ENCODE measurements around the gene CAPN5.

DNA sequence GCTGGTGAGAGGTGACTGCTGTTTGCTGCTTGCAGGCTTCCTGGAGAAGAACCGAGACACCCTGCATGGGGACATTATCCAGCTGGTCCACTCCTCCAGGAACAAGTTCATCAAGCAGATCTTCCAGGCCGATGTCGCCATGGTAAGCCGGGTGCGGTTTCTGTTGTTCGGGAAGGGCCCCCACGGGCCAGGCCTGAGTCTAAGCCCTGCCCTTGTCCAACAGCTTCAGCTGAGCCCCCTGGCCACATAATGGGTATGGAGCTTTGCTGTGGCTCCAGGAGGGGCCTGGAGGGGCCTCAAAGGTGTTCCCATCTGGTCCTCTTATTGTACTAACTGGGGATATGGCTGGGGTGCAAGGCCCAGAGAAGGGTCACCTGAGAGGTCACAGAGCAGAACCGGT, 99.2 kb downstream of the CAPN5 start:
- TF ChIP-seq, protein P1, sequence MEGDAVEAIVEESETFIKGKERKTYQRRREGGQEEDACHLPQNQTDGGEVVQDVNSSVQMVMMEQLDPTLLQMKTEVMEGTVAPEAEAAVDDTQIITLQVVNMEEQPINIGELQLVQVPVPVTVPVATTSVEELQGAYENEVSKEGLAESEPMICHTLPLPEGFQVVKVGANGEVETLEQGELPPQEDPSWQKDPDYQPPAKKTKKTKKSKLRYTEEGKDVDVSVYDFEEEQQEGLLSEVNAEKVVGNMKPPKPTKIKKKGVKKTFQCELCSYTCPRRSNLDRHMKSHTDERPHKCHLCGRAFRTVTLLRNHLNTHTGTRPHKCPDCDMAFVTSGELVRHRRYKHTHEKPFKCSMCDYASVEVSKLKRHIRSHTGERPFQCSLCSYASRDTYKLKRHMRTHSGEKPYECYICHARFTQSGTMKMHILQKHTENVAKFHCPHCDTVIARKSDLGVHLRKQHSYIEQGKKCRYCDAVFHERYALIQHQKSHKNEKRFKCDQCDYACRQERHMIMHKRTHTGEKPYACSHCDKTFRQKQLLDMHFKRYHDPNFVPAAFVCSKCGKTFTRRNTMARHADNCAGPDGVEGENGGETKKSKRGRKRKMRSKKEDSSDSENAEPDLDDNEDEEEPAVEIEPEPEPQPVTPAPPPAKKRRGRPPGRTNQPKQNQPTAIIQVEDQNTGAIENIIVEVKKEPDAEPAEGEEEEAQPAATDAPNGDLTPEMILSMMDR (IDR thresholded peaks at IDR 0.05 in 8 of 11, conservative IDR thresholded peaks at IDR 0.05 in 3 of 11): no peak
- no peak for TF ChIP-seq POLR2A (IDR thresholded peaks at IDR 0.05)
- no peak for TF ChIP-seq POLR2AphosphoS5 (IDR thresholded peaks at IDR 0.05)
